ENCODE data around the gene CTCFL.

CTCFL gene

DNA sequence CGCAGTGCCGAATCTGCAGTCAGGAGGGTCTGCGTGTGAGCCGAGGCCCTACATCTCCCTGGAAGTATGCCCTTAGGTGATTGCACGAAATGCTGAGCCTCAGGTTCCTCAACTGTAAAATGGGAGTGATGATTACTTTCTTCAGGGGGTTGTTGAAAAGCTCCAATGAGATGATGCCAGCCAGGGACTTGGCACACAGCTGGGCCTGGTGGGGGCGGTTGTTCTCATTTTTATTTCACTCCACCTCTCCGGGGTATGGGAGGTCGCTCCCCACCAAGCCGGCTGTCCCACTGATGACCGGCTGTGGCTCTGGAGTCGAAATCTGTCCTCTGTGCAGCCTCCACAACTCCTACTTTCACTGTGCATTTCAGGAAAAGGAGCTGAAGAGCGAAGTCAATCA lies 44.0 kb upstream of the CTCFL start:
- DNase-seq (ENCODE audit: low read depth), result no peak
- TF ChIP-seq, protein P1, sequence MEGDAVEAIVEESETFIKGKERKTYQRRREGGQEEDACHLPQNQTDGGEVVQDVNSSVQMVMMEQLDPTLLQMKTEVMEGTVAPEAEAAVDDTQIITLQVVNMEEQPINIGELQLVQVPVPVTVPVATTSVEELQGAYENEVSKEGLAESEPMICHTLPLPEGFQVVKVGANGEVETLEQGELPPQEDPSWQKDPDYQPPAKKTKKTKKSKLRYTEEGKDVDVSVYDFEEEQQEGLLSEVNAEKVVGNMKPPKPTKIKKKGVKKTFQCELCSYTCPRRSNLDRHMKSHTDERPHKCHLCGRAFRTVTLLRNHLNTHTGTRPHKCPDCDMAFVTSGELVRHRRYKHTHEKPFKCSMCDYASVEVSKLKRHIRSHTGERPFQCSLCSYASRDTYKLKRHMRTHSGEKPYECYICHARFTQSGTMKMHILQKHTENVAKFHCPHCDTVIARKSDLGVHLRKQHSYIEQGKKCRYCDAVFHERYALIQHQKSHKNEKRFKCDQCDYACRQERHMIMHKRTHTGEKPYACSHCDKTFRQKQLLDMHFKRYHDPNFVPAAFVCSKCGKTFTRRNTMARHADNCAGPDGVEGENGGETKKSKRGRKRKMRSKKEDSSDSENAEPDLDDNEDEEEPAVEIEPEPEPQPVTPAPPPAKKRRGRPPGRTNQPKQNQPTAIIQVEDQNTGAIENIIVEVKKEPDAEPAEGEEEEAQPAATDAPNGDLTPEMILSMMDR (IDR thresholded peaks at IDR 0.05; ENCODE audit: insufficient read depth, low read depth, low read length, missing control alignments), result no peak
- no peak overlapping the region for H3K4me3 ChIP-seq (ENCODE audit: low read length)

DNA sequence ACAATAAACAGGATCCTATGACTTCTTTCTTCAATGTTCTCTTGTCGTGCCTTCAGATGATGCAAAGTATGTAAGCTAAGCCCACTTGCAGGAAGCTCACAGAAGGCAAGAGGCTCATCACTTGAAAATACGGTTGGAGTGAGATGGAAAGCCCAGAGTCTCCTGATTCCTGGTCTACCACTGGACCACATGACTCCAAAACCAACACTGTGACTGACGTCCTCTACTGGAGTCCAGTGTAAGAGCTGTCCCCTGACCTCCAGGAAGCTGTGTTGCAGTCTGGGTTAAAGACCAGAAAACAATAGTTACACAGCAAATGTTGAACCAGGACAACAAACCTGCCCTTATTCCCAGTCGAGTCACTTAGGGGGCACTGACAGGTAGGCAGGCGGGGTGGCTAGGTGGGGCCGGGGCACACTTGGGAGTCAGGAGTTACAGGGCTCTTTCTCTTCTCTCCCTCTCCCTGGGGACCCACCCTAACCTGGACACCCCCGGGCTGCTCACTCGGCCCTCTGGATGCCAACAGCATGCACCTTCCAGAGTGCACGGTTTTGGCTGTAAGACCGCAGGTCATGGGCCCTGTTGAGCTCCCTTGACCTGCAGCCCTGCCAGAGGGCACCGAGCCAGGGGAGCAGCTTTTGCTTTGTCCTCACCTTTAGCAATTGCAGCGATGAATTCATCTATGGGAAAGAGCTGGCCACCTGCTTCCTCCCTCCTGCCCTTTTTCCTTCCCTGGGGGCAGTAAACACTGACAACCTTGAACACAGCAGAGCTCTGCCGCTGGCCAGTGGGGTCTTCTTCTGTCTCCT lies 43.4 kb upstream of the CTCFL start:
- TF ChIP-seq, protein P1 (IDR thresholded peaks at IDR 0.05; ENCODE audit: insufficient read depth, low read depth, low read length, missing control alignments), result no peak
- no peak overlapping the region for H3K4me3 ChIP-seq (ENCODE audit: low read length)
- DNase-seq (ENCODE audit: low read depth), result no peak

DNA sequence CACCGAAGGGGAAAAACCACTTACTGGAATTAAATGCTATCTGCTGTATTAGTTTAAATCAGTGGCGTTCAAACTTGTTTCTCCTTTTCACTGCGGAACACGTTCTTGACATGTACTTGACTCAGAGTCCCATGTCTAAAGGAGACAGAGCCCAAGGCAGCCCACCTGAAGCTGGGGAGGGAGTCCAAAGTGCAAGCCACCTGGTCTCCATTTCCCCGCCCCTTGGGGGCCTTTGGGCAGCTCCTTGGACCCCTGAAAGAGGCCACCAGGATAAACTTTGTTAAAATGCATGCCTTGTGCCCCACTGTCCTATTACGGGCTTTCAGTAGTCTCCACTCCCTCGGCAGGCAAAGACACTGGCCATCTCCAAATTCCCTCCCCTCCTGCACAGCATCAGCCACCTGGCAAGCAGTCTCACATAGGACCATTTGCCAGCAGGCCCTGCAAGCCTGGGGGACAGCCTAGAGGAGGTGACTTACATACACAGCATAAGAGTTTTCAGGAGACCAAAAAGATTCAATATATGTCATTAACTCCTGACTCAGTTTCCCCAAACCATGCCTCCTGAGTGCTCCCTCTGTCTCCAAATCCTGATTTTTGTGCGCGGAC lies 42.6 kb upstream of the CTCFL start:
- no peak overlapping the region for H3K4me3 ChIP-seq (ENCODE audit: low read length)
- TF ChIP-seq, protein P1 (IDR thresholded peaks at IDR 0.05; ENCODE audit: insufficient read depth, low read depth, low read length, missing control alignments), result no peak
- no peak for DNase-seq (ENCODE audit: low read depth)

DNA sequence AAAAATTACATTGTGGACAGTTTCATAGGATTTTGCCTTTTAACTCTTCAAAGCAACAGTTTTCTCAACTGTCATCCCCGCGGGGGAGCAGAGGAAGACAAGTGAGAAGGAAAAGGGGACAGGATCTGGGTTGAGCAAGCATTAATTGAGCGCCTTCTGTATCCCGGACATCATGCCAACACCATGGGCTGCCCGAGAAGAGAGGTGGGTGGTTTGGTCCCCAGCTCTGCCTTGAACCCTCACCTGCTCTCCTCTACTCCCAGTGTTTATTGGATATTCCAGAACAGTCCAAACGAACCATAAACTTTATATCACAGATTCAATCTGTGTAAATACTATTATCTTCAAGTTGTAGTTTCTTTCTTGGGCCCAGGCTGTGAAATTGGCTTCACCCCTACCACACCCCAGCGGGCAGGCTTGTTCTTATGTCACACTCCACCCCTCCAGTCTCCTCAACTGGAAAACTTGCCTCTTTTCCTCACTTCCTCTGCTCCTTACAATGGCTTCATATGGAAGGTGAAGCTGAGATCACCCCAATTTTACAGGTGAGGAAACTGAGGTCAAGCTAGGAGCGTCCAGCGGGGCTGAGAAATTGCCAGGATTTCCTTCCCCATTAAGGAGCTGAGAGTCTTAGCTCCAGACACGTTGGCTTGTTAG lies 42.0 kb upstream of the CTCFL start:
- TF ChIP-seq, protein P1 (IDR thresholded peaks at IDR 0.05; ENCODE audit: insufficient read depth, low read depth, low read length, missing control alignments), result no peak
- H3K4me3 ChIP-seq (ENCODE audit: low read length), result no peak overlapping the region
- DNase-seq (ENCODE audit: low read depth), result no peak

DNA sequence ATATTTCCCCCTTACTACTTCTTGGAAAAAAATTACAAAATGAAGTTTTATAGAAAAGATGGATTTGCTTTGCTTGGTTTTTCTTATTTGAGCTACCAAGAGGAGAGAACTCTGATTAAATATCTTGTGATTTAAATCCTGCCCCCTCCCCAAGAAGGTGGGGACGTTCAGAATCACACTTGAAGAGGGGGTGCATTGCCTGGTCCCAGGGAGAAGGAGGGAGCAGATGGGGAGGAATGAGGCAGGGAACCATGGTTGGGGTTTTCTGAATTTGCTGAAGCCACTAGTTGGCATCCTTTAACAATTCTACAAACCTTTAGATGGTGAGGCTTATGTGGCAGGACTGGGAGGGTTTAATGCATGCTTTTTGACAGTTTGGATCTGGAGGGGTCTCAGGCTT lies 41.5 kb upstream of the CTCFL start:
- TF ChIP-seq, protein P1 (IDR thresholded peaks at IDR 0.05; ENCODE audit: insufficient read depth, low read depth, low read length, missing control alignments), result no peak
- no peak for DNase-seq (ENCODE audit: low read depth)
- no peak overlapping the region for H3K4me3 ChIP-seq (ENCODE audit: low read length)

DNA sequence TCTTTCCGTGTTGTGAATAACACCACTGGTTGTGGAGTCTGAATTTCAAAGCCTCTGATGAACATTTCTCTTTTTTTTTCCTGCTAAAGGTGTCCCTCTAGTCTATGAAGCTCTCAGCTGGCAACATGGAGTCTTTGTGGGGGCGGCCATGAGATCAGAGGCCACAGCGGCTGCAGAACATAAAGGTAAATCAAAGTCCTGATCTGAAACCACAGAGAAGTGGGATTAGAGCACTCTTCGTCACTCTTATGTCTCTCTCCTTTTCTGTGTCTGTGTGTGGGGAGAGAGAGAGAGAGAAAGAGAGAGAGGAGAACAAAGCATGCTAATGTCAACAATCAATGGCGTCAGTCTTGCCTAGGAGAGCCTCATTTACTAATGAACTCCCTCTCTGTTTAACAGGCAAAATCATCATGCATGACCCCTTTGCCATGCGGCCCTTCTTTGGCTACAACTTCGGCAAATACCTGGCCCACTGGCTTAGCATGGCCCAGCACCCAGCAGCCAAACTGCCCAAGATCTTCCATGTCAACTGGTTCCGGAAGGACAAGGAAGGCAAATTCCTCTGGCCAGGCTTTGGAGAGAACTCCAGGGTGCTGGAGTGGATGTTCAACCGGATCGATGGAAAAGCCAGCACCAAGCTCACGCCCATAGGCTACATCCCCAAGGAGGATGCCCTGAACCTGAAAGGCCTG lies 40.2 kb upstream of the CTCFL start:
- TF ChIP-seq, protein P1 (IDR thresholded peaks at IDR 0.05; ENCODE audit: insufficient read depth, low read depth, low read length, missing control alignments), result no peak
- no peak overlapping the region for H3K4me3 ChIP-seq (ENCODE audit: low read length)
- no peak for DNase-seq (ENCODE audit: low read depth)
